ENCODE data around the gene MCM6.

MCM6 gene

DNA sequence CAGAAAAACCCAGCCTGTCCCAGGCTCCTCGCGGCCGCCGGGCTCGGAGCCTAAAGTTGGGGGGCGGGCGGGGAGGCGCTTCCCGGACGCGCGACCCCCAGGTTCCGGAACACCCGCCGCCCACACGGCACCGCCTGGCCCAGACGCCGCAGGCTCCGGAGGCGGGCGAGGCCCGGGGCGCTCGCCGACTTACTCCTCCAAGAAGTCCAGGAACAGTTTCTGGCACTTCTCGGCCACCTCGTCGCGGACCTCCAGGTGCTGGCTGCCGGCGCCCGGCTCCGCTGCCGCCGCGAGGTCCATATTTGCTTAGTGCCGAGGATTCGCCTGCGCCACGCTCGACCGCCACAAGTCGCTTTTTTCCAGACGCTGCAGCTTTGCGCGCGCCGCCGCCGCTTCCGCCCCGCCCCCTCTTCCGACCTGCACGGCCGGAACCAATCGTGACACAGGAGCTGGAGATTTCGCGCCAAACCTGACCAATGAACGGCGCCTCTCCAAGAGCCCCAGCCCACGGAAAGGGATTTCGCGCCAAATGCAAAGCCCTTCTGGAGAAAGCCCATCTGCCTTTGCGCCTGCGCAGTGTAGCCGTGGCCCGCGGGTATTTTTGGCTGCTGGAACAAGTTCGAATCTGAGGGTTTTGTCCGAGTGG lies at the start of gene MCM6:
Gene MCM6 (minus strand): TSS at position 378 of the 646 bp plus-strand sequence. CDS start 78 bp downstream, at position 300.
- peak; percentile 99 for DNase-seq
- H3K27me3 ChIP-seq (ENCODE audit: insufficient read depth, low read depth, severe bottlenecking) = no peaks in the 10 kb centered on the region
- H3K9me3 ChIP-seq (ENCODE audit: severe bottlenecking) = no peaks in the 10 kb centered on the region
- TF ChIP-seq, protein P1, sequence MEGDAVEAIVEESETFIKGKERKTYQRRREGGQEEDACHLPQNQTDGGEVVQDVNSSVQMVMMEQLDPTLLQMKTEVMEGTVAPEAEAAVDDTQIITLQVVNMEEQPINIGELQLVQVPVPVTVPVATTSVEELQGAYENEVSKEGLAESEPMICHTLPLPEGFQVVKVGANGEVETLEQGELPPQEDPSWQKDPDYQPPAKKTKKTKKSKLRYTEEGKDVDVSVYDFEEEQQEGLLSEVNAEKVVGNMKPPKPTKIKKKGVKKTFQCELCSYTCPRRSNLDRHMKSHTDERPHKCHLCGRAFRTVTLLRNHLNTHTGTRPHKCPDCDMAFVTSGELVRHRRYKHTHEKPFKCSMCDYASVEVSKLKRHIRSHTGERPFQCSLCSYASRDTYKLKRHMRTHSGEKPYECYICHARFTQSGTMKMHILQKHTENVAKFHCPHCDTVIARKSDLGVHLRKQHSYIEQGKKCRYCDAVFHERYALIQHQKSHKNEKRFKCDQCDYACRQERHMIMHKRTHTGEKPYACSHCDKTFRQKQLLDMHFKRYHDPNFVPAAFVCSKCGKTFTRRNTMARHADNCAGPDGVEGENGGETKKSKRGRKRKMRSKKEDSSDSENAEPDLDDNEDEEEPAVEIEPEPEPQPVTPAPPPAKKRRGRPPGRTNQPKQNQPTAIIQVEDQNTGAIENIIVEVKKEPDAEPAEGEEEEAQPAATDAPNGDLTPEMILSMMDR (IDR thresholded peaks at IDR 0.05; ENCODE audit: low read depth, low read length) = no peak
- peak within 1 kb of the TSS; percentile 86 for H3K27ac ChIP-seq
- H3K4me3 ChIP-seq (ENCODE audit: low read depth, low read length) = peak within 1 kb of the TSS; percentile 79
- peaks cover 38% of the 10 kb centered on the region for H3K36me3 ChIP-seq

GRCh38 chr2:135925571-135925970 lies 49.3 kb upstream of the MCM6 start:
- DNase-seq = no peak
- TF ChIP-seq, protein P1 (IDR thresholded peaks at IDR 0.05; ENCODE audit: low read depth, low read length) = no peak
- H3K27ac ChIP-seq = no peak overlapping the region
- no peaks in the 10 kb centered on the region for H3K27me3 ChIP-seq (ENCODE audit: insufficient read depth, low read depth, severe bottlenecking)
- no peak overlapping the region for H3K4me3 ChIP-seq (ENCODE audit: low read depth, low read length)
- H3K36me3 ChIP-seq = peaks cover 7% of the 10 kb centered on the region
- H3K9me3 ChIP-seq (ENCODE audit: severe bottlenecking) = no peaks in the 10 kb centered on the region

DNA sequence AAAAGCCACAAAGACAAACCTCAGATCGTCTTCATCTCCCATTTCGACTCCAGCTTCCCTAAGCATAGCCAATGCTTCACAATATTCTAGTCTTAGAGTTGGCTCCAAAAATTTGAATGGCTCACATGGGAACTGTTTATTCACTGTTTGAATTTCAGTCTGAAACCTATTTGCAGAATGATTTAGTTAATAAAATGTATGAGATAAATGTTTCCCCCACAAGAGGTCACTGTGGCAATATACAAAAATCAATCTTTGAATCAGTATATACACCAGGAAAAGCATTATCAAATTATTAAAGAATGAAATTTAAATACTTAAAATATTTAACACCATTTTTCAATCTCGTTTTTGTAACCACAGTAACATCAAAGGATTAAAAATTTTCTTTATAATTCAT lies 40.0 kb upstream of the MCM6 start:
- TF ChIP-seq, protein P1 (IDR thresholded peaks at IDR 0.05; ENCODE audit: low read depth, low read length) = no peak
- Histone ChIP-seq H3K4me3 (ENCODE audit: low read depth, low read length) (no peak overlapping the region), H3K9me3 (ENCODE audit: severe bottlenecking) (no peaks in the 10 kb centered on the region), H3K27me3 (ENCODE audit: insufficient read depth, low read depth, severe bottlenecking) (no peaks in the 10 kb centered on the region), H3K36me3 (no peaks in the 10 kb centered on the region; the same call in 1 of the 2 replicates), H3K27ac (no peak overlapping the region)
- DNase-seq = no peak

DNA sequence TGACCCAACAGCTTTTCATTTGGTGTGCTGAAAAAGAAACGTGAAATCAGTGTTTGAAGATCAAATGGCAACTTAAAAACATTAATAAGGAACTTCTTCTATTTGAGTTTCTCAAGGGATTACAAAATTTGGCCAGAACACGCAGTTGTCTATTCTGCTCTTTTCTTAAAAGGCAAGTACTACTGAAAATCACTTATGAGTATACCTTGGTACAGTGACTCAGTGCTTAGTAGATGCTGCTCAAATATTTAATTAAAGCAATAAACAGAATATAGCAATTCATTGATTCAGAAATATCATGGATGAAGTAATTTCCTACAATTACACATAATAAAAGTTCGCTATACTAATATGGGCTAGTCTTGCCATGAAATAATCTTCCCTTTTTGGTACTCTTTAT lies 38.2 kb upstream of the MCM6 start:
- H3K36me3 ChIP-seq = no peaks in the 10 kb centered on the region; the same call in none of the 2 replicates
- no peak overlapping the region for H3K4me3 ChIP-seq (ENCODE audit: low read depth, low read length)
- no peaks in the 10 kb centered on the region for H3K9me3 ChIP-seq (ENCODE audit: severe bottlenecking)
- no peaks in the 10 kb centered on the region for H3K27me3 ChIP-seq (ENCODE audit: insufficient read depth, low read depth, severe bottlenecking)
- H3K27ac ChIP-seq = no peak overlapping the region
- TF ChIP-seq, protein P1 (IDR thresholded peaks at IDR 0.05; ENCODE audit: low read depth, low read length) = no peak
- DNase-seq = no peak

DNA sequence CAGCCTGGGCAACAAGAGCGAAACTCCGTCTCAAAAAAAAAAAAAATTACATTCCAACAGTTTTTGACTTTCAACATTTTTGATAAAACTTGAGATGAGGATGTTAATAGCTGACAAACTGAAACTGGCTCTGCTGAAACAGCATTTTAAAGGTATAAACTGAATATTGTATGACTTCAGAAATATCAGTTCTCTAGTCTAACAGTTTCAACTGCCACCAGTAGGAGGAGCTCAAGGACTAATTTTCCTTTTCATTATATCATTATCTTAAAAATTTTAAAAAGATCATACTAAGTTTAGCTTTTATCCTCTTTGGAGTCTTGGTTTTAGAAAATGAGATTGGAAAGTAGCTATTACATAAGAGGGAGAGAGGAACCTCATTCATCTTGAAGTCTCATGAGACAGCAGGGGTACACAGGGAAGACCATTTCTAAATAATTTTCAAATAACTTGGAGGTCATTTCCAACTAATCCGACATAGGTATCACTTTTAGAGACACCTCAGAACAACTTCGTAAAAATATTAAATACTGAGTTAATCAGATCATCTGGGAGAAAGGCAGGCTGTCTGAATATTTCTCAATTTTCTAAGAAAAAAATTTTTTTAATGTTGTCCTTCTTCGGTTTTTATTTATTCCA lies 37.6 kb upstream of the MCM6 start:
- no peaks in the 10 kb centered on the region; the same call in none of the 2 replicates for H3K36me3 ChIP-seq
- H3K4me3 ChIP-seq (ENCODE audit: low read depth, low read length) = no peak overlapping the region
- no peak for DNase-seq
- no peak overlapping the region for H3K27ac ChIP-seq
- H3K27me3 ChIP-seq (ENCODE audit: insufficient read depth, low read depth, severe bottlenecking) = no peaks in the 10 kb centered on the region
- TF ChIP-seq, protein P1 (IDR thresholded peaks at IDR 0.05; ENCODE audit: low read depth, low read length) = 0 out of 2 replicates have a peak, but pooled peaks have one; percentile 10
- no peaks in the 10 kb centered on the region for H3K9me3 ChIP-seq (ENCODE audit: severe bottlenecking)
